WI38 (cell line): ENCODE data around the gene BLOC1S3.
"Not testable (repeated sequence)": the region's sequence is repeated elsewhere in the genome, so short reads cannot be mapped to it uniquely, and the experiment has no call there.

ENCODE experiments used
- H3K4me3 ChIP-seq: 2 replicates; pipeline ENCODE4 v1.5.1; 2011; ENCODE audit warnings: low read depth, mild to moderate bottlenecking, control low read depth, low read length
- CTCF ChIP-seq: IDR thresholded peaks from 2 replicates; pipeline ENCODE4 v1.5.1; 2012; ENCODE audit warnings: low read depth, mild to moderate bottlenecking, control low read depth, low read length

The BLOC1S3 gene

GRCh38 chr19:45217193-45217956, 38.8 kb downstream of the BLOC1S3 start:
- no peak overlapping the region for H3K4me3 ChIP-seq
- TF ChIP-seq CTCF, result no peak

GRCh38 chr19:45217957-45218334, 39.4 kb downstream of the BLOC1S3 start:
- TF ChIP-seq CTCF, result no peak
- H3K4me3 ChIP-seq, result no peak overlapping the region

GRCh38 chr19:45218426-45218825, 39.8 kb downstream of the BLOC1S3 start:
- no peak overlapping the region for H3K4me3 ChIP-seq

GRCh38 chr19:45218911-45219743, 40.5 kb downstream of the BLOC1S3 start:
- TF ChIP-seq CTCF, result no peak
- H3K4me3 ChIP-seq, result no peak overlapping the region

More at GRCh38 chr19:45218426-45218825, 39.8 kb downstream of the BLOC1S3 start:
- TF ChIP-seq CTCF, result no peak

GRCh38 chr19:45222724-45223123, 44.1 kb downstream of the BLOC1S3 start:
- no peak for TF ChIP-seq CTCF
- H3K4me3 ChIP-seq, result no peak overlapping the region

GRCh38 chr19:45223879-45224278, 45.3 kb downstream of the BLOC1S3 start:
- TF ChIP-seq CTCF, result no peak
- H3K4me3 ChIP-seq, result no peak overlapping the region

GRCh38 chr19:45224645-45225044, 46.1 kb downstream of the BLOC1S3 start:
- H3K4me3 ChIP-seq, result no peak overlapping the region
- no peak for TF ChIP-seq CTCF

GRCh38 chr19:45229056-45229455, 50.5 kb downstream of the BLOC1S3 start:
- H3K4me3 ChIP-seq, result not testable (repeated sequence)
